PFSK-1 (cell line): ENCODE data around the gene TAOK1.

Source experiments
- POLR2AphosphoS5 ChIP-seq: IDR thresholded peaks from 2 replicates; pipeline ENCODE4 v1.6.1; 2012; ENCODE audit warnings: low read depth, mild to moderate bottlenecking, control low read depth, low read length, moderate library complexity
- SIN3A ChIP-seq: IDR thresholded peaks from 2 replicates; pipeline ENCODE4 v1.6.1; 2012; ENCODE audit warnings: mild to moderate bottlenecking, low read length, moderate library complexity, borderline replicate concordance; ENCODE audit not compliant: insufficient read depth

DNA sequence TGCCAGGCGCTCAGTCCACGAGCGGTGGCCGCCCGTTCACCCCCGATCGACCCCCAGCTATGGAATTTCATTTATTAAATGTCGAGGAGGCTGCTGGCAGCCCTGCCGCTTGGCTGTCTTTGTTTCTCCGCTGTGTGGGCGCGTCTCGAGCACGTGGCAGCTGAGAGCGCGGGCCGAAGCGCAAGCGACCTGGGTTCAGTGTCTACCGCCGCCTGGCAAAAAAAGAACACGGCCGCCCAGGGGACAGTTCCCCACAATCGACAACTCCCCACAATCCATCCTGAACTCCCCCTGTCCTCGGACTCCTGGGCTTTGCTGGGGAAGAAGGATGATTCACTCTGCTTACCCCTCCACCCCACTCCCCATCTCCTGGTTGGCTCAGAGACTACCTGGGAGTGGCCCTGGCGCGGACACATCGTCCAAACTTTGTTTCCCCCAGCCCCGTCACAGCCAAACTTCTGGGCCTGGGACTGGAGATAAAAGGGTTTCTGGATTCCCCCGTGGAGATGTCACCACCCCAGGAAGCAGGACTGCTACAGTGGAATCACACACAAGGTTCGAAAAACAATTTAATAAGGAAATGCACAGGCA lies 201.1 kb downstream of the TAOK1 start:
- TF ChIP-seq POLR2AphosphoS5 (no peak), SIN3A (no peak)
